ENCODE data around the gene HSPA5.
"Not testable (repeated sequence)": the region's sequence is repeated elsewhere in the genome, so short reads cannot be mapped to it uniquely, and the experiment has no call there.

HSPA5 gene

DNA sequence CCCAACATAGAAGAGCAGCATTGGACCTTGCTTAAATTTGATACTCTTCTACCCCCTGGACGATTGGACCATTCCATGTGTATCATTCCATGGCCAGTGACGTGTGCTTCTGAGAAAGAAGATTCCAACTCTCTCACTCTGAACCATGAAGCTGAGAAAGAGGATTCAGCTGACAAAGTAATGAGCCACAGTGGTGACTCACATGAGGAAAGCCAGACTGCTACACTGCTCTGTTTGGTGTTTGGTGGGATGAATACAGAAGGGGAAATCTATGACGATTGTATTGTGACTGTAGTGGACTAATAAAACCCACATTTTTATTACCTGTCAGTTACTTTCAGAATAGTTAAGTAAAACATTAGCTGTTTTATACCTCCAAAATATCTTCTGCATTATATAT, 7.5 kb downstream of the HSPA5 start:
- no peak overlapping the region for H3K4me3 ChIP-seq (ENCODE audit: low read depth, low read length)
- H3K9me3 ChIP-seq, result no peaks in the 10 kb centered on the region
- no peaks in the 10 kb centered on the region for H3K27me3 ChIP-seq
- TF ChIP-seq, protein P1, sequence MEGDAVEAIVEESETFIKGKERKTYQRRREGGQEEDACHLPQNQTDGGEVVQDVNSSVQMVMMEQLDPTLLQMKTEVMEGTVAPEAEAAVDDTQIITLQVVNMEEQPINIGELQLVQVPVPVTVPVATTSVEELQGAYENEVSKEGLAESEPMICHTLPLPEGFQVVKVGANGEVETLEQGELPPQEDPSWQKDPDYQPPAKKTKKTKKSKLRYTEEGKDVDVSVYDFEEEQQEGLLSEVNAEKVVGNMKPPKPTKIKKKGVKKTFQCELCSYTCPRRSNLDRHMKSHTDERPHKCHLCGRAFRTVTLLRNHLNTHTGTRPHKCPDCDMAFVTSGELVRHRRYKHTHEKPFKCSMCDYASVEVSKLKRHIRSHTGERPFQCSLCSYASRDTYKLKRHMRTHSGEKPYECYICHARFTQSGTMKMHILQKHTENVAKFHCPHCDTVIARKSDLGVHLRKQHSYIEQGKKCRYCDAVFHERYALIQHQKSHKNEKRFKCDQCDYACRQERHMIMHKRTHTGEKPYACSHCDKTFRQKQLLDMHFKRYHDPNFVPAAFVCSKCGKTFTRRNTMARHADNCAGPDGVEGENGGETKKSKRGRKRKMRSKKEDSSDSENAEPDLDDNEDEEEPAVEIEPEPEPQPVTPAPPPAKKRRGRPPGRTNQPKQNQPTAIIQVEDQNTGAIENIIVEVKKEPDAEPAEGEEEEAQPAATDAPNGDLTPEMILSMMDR (IDR thresholded peaks at IDR 0.05; ENCODE audit: low read depth, low read length), result no peak
- H3K4me1 ChIP-seq, result peaks cover 4% of the 10 kb centered on the region; the same call in 1 of the 2 replicates
- DNase-seq, result no peak
- H3K36me3 ChIP-seq, result peaks cover 61% of the 10 kb centered on the region

DNA sequence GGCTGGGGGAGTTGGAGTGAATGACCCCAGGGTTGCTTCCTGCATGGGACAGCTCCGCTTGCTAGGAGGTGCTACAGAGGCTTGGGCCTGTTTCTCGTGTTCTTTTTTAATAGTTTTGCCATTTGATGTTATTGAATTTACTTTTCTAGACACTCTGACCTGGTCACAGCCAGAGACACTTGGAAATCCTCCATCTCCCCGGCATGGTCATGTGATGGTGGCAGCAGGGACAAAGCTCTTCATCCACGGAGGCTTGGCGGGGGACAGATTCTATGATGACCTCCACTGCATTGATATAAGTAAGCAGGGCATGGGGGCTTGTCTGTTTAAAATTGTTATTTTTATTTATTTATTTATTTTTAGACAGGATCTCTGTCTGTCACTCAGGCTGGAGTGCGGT, 13.4 kb downstream of the HSPA5 start:
- H3K36me3 ChIP-seq, result peaks cover 18% of the 10 kb centered on the region
- H3K27me3 ChIP-seq, result no peaks in the 10 kb centered on the region
- no peak overlapping the region for H3K4me3 ChIP-seq (ENCODE audit: low read depth, low read length)
- no peak for DNase-seq
- TF ChIP-seq, protein P1 (IDR thresholded peaks at IDR 0.05; ENCODE audit: low read depth, low read length), result no peak
- no peaks in the 10 kb centered on the region for H3K4me1 ChIP-seq
- no peaks in the 10 kb centered on the region for H3K9me3 ChIP-seq

DNA sequence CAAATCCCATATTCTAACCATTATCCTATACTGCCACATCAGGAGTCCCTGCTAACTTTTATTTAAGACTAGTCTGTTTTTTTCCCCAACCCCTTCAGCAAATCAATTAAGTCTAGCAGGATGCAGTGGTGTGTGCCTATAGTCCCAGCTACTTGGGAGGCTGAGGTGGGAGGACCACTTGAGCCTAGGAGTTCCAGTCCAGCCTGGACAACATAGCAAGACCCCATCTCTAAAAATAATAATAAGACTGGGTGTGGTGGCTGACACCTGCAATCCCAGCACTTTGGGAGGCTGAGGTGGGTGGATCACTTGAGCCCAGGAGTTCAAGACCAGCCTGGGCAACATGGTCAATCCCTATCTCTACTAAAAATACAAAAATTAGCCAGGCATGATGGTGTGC, 16.3 kb downstream of the HSPA5 start:
- H3K36me3 ChIP-seq, result peaks cover 21% of the 10 kb centered on the region
- H3K27me3 ChIP-seq; H3K9me3 ChIP-seq; DNase-seq; H3K4me3 ChIP-seq (ENCODE audit: low read depth, low read length); H3K4me1 ChIP-seq: not testable (repeated sequence)

DNA sequence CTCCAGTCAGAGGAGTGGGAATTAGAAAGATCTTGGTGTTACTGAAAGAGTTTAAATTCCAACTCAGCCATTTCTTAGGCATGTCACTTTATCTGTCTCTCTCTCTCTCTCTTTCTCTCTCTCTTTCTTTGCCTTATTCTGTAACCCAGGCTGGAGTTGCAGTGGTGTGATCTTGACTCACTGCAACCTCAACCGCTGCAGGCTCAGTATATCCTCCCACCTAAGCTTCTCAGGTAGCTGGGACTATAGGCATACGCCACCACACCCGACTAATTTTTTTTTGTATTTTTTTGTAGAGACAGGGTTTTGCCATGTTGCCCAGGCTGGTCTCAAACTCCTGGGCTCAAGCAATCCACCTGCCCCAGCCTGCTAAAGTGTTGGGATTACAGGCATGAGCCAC, 22.5 kb downstream of the HSPA5 start:
- Histone ChIP-seq H3K27me3 (no peaks in the 10 kb centered on the region), H3K4me1 (no peaks in the 10 kb centered on the region), H3K9me3 (no peaks in the 10 kb centered on the region), H3K4me3 (ENCODE audit: low read depth, low read length) (no peak overlapping the region), H3K36me3 (peaks cover 35% of the 10 kb centered on the region)
- TF ChIP-seq, protein P1 (IDR thresholded peaks at IDR 0.05; ENCODE audit: low read depth, low read length), result no peak
- no peak for DNase-seq

DNA sequence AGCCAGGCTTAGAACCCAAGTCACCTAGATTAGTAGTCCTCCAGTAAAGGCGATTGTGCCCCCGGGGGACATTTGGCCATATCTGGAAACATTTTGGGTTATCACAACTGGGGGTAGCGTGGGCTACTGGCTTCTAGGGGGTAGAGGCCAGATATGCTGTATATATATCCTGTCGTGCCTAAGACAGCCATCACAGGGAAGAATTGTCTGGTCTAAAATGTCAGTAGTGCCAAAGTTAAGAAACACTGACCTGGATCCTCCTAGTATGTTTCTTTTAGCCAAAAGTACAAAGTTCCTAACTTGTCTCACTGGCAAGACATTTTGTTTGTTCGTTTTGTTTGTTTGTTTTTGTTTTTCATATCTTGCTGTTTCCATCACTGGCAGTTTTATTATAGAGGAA, 27.0 kb downstream of the HSPA5 start:
- Histone ChIP-seq H3K4me3 (ENCODE audit: low read depth, low read length) (no peak overlapping the region), H3K36me3 (peaks cover 43% of the 10 kb centered on the region), H3K9me3 (no peaks in the 10 kb centered on the region), H3K4me1 (no peaks in the 10 kb centered on the region), H3K27me3 (no peaks in the 10 kb centered on the region)
- DNase-seq, result no peak
- TF ChIP-seq, protein P1 (IDR thresholded peaks at IDR 0.05; ENCODE audit: low read depth, low read length), result no peak

DNA sequence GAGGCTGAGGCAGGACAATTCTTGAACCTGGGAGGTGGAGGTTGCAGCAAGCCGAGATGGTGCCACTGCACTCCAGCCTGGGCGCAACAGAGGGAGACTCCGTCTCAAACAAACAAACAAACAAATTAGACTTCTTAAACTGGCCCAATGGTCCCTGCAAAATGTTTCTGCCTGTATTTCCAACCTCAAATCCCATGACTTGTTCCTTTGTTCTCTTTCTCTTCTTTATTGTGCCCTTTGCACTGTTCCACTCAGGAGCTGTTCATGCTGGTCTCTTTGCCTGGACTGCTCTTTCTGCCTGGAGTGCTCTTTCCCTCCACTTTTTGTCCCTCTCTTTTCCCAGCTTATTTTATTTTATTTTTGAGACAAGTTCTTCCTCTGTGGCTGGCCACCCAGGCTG, 36.7 kb downstream of the HSPA5 start:
- H3K27me3 ChIP-seq, result no peaks in the 10 kb centered on the region
- H3K4me3 ChIP-seq (ENCODE audit: low read depth, low read length), result no peak overlapping the region
- H3K36me3 ChIP-seq, result peaks cover 19% of the 10 kb centered on the region
- DNase-seq, result no peak
- TF ChIP-seq, protein P1 (IDR thresholded peaks at IDR 0.05; ENCODE audit: low read depth, low read length), result no peak
- no peaks in the 10 kb centered on the region for H3K9me3 ChIP-seq
- peaks cover 15% of the 10 kb centered on the region for H3K4me1 ChIP-seq
